H1 (cell line): Measurements from ENCODE around the gene DGKK. TPM values are rescaled to one million over a fixed set of nuclear protein-coding genes. Genes with fewer than 3 reads are reported as not detected.

ENCODE experiments used
- CBX8 ChIP-seq: fragments of 300-800, 300-1000 bp; sonication (generic); IDR thresholded peaks from 2 replicates; pipeline ENCODE4 v1.7.1; 2016; ENCODE audit warnings: low read depth, low read length, borderline replicate concordance
- CHD7 ChIP-seq: fragments of 300-600 bp; sonication (generic); IDR thresholded peaks from 2 replicates; pipeline ENCODE4 v1.7.1; 2012; ENCODE audit warnings: low read length, moderate library complexity, mild to moderate bottlenecking, inconsistent platforms; ENCODE audit not compliant: insufficient replicate concordance
- KDM5A ChIP-seq: fragments of 200-600 bp; IDR thresholded peaks from 2 replicates; pipeline ENCODE4 v1.7.1; 2012; ENCODE audit warnings: mild to moderate bottlenecking, low read length, inconsistent platforms, mixed read lengths
- NANOG ChIP-seq: IDR thresholded peaks from 2 replicates; pipeline ENCODE4 v1.6.1; 2011; ENCODE audit warnings: low read length, low read depth, mild to moderate bottlenecking, inconsistent platforms; ENCODE audit not compliant: insufficient read depth, poor library complexity, severe bottlenecking
- POU5F1 ChIP-seq: IDR thresholded peaks from 2 replicates; pipeline ENCODE4 v1.6.1; 2011; ENCODE audit warnings: low read depth, mild to moderate bottlenecking, low read length, moderate library complexity
- SIRT6 ChIP-seq: IDR thresholded peaks from one replicate; pipeline ENCODE4 v1.7.1; 2012; ENCODE audit warnings: low read length, inconsistent platforms
- polyA plus RNA-seq, 7 experiments: library from polyadenylated mRNA; depleted of rRNA in 3 of 7; stranded (reverse) in 5 of 7; unstranded in 2 of 7; fragments of >200 nt in 5 of 7; fragments of 200-250 nt in 2 of 7; gene quantifications; 1 replicate in 5 of 7; 2 replicates in 1 of 7; 4 replicates in 1 of 7; pipeline versions ENCODE4 v1.2.1 to v1.2.3, GENCODE V29; 2011 to 2013; ENCODE audit warnings: missing spikeins in 2 of 7, mixed read lengths in 2 of 7
- total RNA-seq: library from RNA; stranded (reverse); fragmentation: NEBNext Ultra II Directional; extraction: Animal tissue kit (Norgen Biotek cat#: 25700); gene quantifications from 2 replicates; pipeline ENCODE4 v1.2.1, GENCODE V29; 2021

The DGKK gene
- total and polyA plus RNA-seq, 2 of the 8 experiments (the other 6 are each of a cell fraction or from before 2014, with no cell fraction given), result 4.9 to 19.2 TPM

DNA sequence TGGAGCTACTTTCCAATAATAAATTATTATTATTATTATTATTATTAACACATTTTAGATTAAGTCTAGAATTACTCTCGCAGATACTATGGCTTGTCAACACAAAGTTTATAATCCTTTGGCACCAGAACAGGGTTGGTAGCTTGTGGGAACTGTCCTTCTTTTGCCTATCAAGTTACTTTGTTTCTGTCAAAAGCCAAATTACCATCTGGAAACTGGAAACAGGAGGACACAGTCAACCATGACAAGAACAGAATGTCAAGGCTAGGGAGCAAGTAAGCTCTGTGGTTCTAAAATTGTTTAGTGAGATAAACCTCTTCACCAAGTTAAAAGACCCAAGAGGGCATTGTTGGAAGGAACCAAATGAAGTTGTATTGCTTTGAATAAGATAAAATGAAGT lies 42.5 kb downstream of the DGKK start (continued):
- TF ChIP-seq CHD7, result no peak
- no peak for TF ChIP-seq POU5F1
- no peak for TF ChIP-seq NANOG
- TF ChIP-seq CBX8, result no peak
- no peak for TF ChIP-seq SIRT6
- no peak for TF ChIP-seq KDM5A
